Ovary (tissue), 3 donors: Measurements from ENCODE around the gene PDE3B.

Experiments used
- EP300 ChIP-seq: sonication (generic); formaldehyde crosslinking; IDR thresholded peaks from one replicate; pipeline ENCODE4 v1.6.1; 2017; ENCODE audit warnings: antibody characterized with exemption
- POLR2A ChIP-seq: fragments of 450-650 bp; IDR thresholded peaks from one replicate; pipeline ENCODE4 v1.6.1; 2017; ENCODE audit warnings: antibody characterized with exemption, mild to moderate bottlenecking, moderate library complexity
- TF ChIP-seq, protein P1 (sequence below), 3 donors: fragments of 450-650 bp in 2 of 3; fragments of 200-600 bp in 1 of 3; IDR thresholded peaks; one replicate each; pipeline versions ENCODE4 v1.5.1 to v1.8.0; 2016 to 2022; ENCODE audit warnings: antibody characterized with exemption in 3 of 3, mild to moderate bottlenecking in 1 of 3
- donor health status: DM: no; HTN: no; CAD: no.

DNA sequence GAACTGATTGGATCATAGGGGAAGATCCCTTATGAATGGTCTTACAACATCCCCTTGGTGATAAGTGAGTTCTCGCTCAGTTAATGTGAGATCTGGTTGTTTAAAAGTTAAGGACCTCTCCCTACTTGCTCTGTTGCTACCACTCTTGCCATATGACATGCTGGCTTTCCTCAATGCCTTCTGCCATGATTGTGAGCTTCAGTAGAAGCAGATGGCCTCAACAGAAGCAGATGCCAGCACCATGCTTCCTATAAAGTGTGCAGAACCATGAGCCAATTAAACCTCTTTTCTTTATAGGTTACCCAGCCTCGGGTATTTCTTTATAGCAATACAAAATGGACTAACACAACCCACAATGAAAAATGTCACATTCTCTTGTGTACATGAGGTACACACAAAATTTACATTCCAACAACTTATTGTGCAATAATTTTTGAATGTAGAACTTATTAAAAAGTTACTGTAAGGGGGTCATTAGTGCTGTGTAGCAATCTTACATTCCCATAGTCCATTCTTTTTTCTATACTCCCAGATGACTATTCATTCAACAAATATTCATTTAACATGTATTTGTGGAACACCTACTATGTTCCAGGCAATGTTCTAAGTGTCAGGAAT lies 238.1 kb downstream of the PDE3B start:
- TF ChIP-seq, protein P1, sequence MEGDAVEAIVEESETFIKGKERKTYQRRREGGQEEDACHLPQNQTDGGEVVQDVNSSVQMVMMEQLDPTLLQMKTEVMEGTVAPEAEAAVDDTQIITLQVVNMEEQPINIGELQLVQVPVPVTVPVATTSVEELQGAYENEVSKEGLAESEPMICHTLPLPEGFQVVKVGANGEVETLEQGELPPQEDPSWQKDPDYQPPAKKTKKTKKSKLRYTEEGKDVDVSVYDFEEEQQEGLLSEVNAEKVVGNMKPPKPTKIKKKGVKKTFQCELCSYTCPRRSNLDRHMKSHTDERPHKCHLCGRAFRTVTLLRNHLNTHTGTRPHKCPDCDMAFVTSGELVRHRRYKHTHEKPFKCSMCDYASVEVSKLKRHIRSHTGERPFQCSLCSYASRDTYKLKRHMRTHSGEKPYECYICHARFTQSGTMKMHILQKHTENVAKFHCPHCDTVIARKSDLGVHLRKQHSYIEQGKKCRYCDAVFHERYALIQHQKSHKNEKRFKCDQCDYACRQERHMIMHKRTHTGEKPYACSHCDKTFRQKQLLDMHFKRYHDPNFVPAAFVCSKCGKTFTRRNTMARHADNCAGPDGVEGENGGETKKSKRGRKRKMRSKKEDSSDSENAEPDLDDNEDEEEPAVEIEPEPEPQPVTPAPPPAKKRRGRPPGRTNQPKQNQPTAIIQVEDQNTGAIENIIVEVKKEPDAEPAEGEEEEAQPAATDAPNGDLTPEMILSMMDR (IDR thresholded peaks at IDR 0.05) = no peak
- TF ChIP-seq POLR2A (no peak), EP300 (no peak)
